Smooth muscle cell (in vitro differentiated cells): ENCODE results near the gene TMEM150B. TPM values are rescaled to one million over a fixed set of nuclear protein-coding genes. Genes with fewer than 3 reads are reported as not detected.
A peak's percentile ranks its signal among the peaks of the same experiment; 100 is the strongest.

Experiments used
- DNase-seq: peaks from one replicate; lab custom pipeline; 2025; ENCODE audit not compliant: unreplicated experiment; lab: John Stamatoyannopoulos, UW
- H2AFZ ChIP-seq: fragments of 200-600 bp; sonication (generic); 2 replicates; pipeline ENCODE4 v1.6.0; 2016; ENCODE audit warnings: antibody characterized with exemption, low read depth, mild to moderate bottlenecking
- H3F3A ChIP-seq: fragments of 200-600 bp; sonication (generic); 2 replicates; pipeline ENCODE4 v1.6.0; 2017; ENCODE audit warnings: antibody characterized with exemption, low read depth
- H3K27ac ChIP-seq: fragments of 200-600 bp; sonication (generic); 2 replicates; pipeline ENCODE4 v1.5.1; 2016; ENCODE audit warnings: low read depth, mild to moderate bottlenecking
- H3K27me3 ChIP-seq: fragments of 200-600 bp; sonication (generic); 2 replicates; pipeline ENCODE4 v1.6.1; 2016; ENCODE audit warnings: low read depth, mild to moderate bottlenecking
- H3K36me3 ChIP-seq: fragments of 200-600 bp; sonication (generic); 2 replicates; pipeline ENCODE4 v1.5.1; 2016; ENCODE audit warnings: low read depth
- H3K4me1 ChIP-seq: fragments of 200-600 bp; sonication (generic); 2 replicates; pipeline ENCODE4 v1.5.1; 2016; ENCODE audit warnings: low read depth
- H3K4me2 ChIP-seq: fragments of 200-600 bp; sonication (generic); 2 replicates; pipeline ENCODE4 v1.6.0; 2016; ENCODE audit warnings: mild to moderate bottlenecking
- H3K4me3 ChIP-seq: fragments of 200-600 bp; sonication (generic); 2 replicates; pipeline ENCODE4 v1.5.1; 2016; ENCODE audit warnings: mild to moderate bottlenecking
- H3K79me2 ChIP-seq: fragments of 200-600 bp; sonication (generic); 2 replicates; pipeline ENCODE4 v1.6.0; 2016; ENCODE audit warnings: low read depth, mild to moderate bottlenecking
- H3K9ac ChIP-seq: fragments of 200-600 bp; sonication (generic); 2 replicates; pipeline ENCODE4 v1.6.0; 2016; ENCODE audit warnings: low read depth
- H3K9me3 ChIP-seq: fragments of 200-600 bp; sonication (generic); replicated peaks from 2 replicates; pipeline ENCODE4 v1.5.1; 2016; ENCODE audit warnings: low read depth
- H4K20me1 ChIP-seq: fragments of 200-600 bp; sonication (generic); 2 replicates; pipeline ENCODE4 v1.6.0; 2016; ENCODE audit warnings: low read depth
- WGBS: methylation state at CpG from one replicate; pipeline ENCODE4 v1.1.7; 2016; ENCODE audit warnings: low lambda C conversion rate; 5-methylcytosine and 5-hydroxymethylcytosine counted together
- polyA plus RNA-seq: library from polyadenylated mRNA; unstranded; fragments of >200 nt; fragmentation: Nextera tagmentation; extraction: Ambion mirVana; gene quantifications from 2 replicates; pipeline ENCODE4 v1.2.1, GENCODE V29; 2016
- total RNA-seq: library from RNA; depleted of rRNA; stranded (reverse); fragments of >200 nt; gene quantifications from 2 replicates; pipeline ENCODE4 v1.2.3, GENCODE V29; 2014
- TF ChIP-seq, protein P1 (sequence below): fragments of 200-600 bp; sonication (generic); IDR thresholded peaks from 2 replicates; pipeline ENCODE4 v1.5.1; 2017; ENCODE audit warnings: borderline replicate concordance, mild to moderate bottlenecking, antibody characterized with exemption; ENCODE audit not compliant: insufficient read depth, poor library complexity, severe bottlenecking

TMEM150B gene
- total and polyA plus RNA-seq, 2 experiments from 2014 or later, result not detected

DNA sequence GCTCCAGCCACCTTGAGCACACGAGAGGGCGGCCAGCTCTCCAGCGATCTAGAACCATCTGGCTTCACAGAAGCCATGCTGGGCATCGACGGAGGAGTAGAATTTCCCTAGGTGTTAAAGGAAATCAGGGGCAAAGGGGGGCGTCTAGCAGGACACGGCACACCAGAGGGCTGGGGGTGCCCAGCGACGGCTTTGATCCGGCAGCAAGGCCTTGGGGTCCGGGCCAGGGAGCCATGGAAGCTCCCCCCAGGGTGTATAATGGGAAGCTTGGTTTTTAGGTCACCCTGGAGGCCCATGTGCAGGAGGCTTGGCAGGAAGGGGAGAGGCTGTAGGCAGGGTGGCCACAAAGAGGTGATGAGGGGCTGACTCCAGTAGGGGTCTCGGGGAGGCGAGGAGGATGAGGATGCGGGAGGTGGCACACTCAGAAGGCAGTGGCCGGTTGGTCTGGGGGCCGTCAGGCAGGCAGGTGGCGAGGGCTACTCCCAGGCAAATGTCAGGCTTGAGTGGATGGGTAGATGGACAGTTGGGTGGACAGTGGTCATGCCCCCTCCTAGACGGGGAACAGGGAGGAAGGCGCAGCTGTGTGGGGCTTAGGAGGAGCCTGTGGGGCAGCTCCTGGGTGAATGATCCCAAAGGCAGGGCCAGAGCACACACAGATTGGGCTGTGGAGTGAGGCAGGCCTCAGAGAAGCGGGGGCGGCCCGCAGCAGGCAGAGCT is 20.1 kb upstream of the TMEM150B start:
- WGBS, result 94% methylated on average over 21 of the region's 22 CpGs
- H3K9ac ChIP-seq, result no peak overlapping the region
- no peak overlapping the region for H2AFZ ChIP-seq
- H3F3A ChIP-seq, result no peaks in the 10 kb centered on the region
- no peaks in the 10 kb centered on the region for H3K36me3 ChIP-seq
- no peak overlapping the region for H3K4me3 ChIP-seq
- H3K4me1 ChIP-seq, result peaks cover 13% of the 10 kb centered on the region
- TF ChIP-seq, protein P1, sequence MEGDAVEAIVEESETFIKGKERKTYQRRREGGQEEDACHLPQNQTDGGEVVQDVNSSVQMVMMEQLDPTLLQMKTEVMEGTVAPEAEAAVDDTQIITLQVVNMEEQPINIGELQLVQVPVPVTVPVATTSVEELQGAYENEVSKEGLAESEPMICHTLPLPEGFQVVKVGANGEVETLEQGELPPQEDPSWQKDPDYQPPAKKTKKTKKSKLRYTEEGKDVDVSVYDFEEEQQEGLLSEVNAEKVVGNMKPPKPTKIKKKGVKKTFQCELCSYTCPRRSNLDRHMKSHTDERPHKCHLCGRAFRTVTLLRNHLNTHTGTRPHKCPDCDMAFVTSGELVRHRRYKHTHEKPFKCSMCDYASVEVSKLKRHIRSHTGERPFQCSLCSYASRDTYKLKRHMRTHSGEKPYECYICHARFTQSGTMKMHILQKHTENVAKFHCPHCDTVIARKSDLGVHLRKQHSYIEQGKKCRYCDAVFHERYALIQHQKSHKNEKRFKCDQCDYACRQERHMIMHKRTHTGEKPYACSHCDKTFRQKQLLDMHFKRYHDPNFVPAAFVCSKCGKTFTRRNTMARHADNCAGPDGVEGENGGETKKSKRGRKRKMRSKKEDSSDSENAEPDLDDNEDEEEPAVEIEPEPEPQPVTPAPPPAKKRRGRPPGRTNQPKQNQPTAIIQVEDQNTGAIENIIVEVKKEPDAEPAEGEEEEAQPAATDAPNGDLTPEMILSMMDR, result no peak
- no peaks in the 10 kb centered on the region for H3K27me3 ChIP-seq
- H4K20me1 ChIP-seq, result peaks cover 12% of the 10 kb centered on the region
- H3K79me2 ChIP-seq, result peaks cover 14% of the 10 kb centered on the region
- H3K4me2 ChIP-seq, result no peak overlapping the region
- DNase-seq, result no peak
- no peak overlapping the region for H3K27ac ChIP-seq
- no peaks in the 10 kb centered on the region for H3K9me3 ChIP-seq

DNA sequence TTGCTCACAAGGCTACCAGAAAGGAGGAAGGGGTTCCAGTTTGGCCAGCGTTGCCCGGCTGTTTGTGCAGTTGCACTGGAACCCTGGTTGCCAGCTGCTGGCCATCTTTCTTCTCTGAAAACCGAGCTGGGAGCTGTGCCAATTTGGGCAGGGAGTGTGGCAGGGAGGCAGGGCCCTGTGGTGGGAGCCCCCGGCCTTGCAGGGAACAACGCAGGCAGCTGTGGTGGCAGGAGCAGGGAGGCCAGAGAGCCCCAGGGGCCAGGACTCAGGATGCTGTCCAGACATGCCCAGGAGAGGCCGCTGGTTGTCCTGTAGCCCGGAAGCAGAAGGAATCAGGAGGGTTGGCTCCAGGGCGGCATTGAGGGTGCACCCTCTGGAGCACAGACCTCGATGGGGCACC is 19.3 kb upstream of the TMEM150B start:
- Histone ChIP-seq H3K27me3 (no peaks in the 10 kb centered on the region), H3K4me1 (peaks cover 13% of the 10 kb centered on the region), H3K27ac (no peak overlapping the region), H3K4me3 (no peak overlapping the region), H3K79me2 (peaks cover 15% of the 10 kb centered on the region), H3F3A (no peaks in the 10 kb centered on the region), H3K36me3 (no peaks in the 10 kb centered on the region), H3K9me3 (no peaks in the 10 kb centered on the region), H3K9ac (no peak overlapping the region), H4K20me1 (peaks cover 12% of the 10 kb centered on the region), H3K4me2 (no peak overlapping the region), H2AFZ (no peak overlapping the region)
- TF ChIP-seq, protein P1, result no peak
- 77% methylated on average over 9 of the region's 9 CpGs for WGBS
- DNase-seq, result no peak

DNA sequence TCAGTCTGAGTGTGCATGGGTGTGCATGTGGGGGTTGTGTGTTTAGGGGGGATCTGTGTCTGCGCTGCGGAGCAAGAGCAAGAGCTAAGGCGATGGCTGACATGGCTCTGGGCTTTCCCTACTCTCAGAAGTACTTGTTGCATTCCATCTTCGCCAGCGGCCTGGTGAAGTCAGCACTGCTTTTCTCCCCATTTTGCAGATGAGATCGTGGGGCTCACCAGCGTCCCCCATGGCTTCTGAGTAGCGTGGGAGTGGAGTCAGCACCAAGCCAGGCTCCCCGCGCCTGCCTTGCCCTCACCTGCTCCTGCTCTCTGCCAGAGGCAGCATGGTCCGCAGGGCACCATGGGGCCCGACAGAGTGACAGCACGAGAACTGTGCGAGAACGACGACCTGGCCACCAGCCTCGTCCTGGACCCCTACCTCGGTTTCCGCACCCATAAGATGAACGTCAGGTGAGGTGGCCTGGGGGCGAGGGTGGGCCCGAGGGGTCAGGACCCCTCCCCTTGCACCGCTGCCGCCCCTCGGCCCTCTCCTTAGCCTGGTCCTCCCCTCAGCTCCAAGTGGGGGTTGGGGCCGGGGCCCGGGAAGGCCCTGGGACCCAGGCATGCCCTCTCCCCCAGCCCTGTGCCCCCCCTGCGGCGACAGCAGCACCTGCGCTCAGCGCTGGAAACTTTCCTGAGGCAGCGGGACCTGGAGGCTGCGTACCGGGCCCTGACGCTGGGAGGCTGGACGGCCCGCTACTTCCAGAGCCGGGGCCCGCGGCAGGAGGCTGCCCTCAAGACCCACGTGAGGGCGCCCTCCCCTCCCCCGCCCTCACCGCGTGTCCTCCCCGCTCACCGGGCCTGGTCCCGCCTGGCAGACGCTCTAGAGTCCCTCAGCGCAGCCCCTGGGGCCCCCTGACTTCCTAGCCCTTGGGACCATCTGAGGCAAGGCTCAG is 16.7 kb upstream of the TMEM150B start:
- peaks cover 12% of the 10 kb centered on the region for H4K20me1 ChIP-seq
- TF ChIP-seq, protein P1, result no peak
- H3K4me3 ChIP-seq, result peak overlapping the region; percentile 69
- no peaks in the 10 kb centered on the region for H3K9me3 ChIP-seq
- peak overlapping the region; percentile 99 for H3K4me2 ChIP-seq
- no peak for DNase-seq
- H3K27me3 ChIP-seq, result no peaks in the 10 kb centered on the region
- WGBS, result 86% methylated on average over 20 of the region's 50 CpGs
- no peaks in the 10 kb centered on the region for H3F3A ChIP-seq
- H3K36me3 ChIP-seq, result no peaks in the 10 kb centered on the region
- peaks cover 8% of the 10 kb centered on the region for H3K4me1 ChIP-seq
- H3K9ac ChIP-seq, result no peak overlapping the region
- no peak overlapping the region for H2AFZ ChIP-seq
- peaks cover 15% of the 10 kb centered on the region for H3K79me2 ChIP-seq
- no peak overlapping the region for H3K27ac ChIP-seq
